Epithelial cell of esophagus (primary cell): Measurements from ENCODE around the gene GALK1.
A peak's percentile ranks its signal among the peaks of the same experiment; 100 is the strongest.
"Not testable (repeated sequence)": the region's sequence is repeated elsewhere in the genome, so short reads cannot be mapped to it uniquely, and the experiment has no call there.

Experiments used
- DNase-seq: peaks from one replicate; pipeline ENCODE4 v3.0.0; 2010; ENCODE audit warnings: low read depth
- H3K4me3 ChIP-seq: 2 replicates; pipeline ENCODE4 v1.5.1; 2011; ENCODE audit warnings: mild to moderate bottlenecking, low read length, control low read depth
- TF ChIP-seq, protein P1 (sequence below): IDR thresholded peaks from 2 replicates; pipeline ENCODE4 v1.5.1; 2011; ENCODE audit warnings: low read depth, mild to moderate bottlenecking, low read length, control low read depth, inconsistent platforms; ENCODE audit not compliant: insufficient read depth; ENCODE audit errors: missing control alignments

Gene GALK1

DNA sequence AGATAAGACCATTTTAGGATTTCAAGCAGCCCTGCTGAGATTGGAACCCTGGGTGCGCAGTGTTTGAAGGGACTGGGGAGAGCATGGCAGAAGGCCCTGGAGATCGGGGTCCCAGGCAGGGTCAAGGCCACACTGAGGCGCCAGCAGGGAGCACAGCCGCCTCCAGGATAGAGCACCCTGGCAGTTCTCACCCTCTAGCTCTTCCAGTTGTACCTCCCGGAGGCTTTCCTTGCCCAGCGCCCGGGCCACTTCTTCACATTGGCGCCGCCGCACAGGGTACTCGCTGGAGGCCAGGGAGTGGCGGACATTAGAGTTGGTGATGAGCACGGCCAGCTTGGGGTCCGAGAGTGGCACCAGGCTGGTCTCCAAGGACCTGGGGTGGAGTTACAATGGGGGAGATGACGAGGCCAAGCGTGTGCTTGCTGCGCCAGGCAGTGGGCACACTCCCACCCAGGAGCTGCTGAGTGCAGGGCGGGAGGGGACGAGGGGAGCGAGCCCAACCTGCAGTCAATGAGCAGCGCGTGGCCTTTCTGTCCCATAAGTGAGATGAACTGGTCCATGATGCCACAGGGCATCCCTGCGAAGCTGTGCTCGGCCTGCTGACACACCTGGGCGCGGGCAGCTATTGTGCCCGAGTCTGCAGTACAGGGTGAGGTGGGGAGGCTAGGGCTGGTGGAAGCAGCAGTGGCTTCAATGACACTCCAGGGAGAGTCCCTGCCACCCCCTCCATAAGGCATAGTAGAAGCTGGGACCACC, 2.3 kb downstream of the GALK1 start:
- TF ChIP-seq, protein P1, sequence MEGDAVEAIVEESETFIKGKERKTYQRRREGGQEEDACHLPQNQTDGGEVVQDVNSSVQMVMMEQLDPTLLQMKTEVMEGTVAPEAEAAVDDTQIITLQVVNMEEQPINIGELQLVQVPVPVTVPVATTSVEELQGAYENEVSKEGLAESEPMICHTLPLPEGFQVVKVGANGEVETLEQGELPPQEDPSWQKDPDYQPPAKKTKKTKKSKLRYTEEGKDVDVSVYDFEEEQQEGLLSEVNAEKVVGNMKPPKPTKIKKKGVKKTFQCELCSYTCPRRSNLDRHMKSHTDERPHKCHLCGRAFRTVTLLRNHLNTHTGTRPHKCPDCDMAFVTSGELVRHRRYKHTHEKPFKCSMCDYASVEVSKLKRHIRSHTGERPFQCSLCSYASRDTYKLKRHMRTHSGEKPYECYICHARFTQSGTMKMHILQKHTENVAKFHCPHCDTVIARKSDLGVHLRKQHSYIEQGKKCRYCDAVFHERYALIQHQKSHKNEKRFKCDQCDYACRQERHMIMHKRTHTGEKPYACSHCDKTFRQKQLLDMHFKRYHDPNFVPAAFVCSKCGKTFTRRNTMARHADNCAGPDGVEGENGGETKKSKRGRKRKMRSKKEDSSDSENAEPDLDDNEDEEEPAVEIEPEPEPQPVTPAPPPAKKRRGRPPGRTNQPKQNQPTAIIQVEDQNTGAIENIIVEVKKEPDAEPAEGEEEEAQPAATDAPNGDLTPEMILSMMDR: no peak
- DNase-seq: peak; percentile 52
- no peak overlapping the region for H3K4me3 ChIP-seq

DNA sequence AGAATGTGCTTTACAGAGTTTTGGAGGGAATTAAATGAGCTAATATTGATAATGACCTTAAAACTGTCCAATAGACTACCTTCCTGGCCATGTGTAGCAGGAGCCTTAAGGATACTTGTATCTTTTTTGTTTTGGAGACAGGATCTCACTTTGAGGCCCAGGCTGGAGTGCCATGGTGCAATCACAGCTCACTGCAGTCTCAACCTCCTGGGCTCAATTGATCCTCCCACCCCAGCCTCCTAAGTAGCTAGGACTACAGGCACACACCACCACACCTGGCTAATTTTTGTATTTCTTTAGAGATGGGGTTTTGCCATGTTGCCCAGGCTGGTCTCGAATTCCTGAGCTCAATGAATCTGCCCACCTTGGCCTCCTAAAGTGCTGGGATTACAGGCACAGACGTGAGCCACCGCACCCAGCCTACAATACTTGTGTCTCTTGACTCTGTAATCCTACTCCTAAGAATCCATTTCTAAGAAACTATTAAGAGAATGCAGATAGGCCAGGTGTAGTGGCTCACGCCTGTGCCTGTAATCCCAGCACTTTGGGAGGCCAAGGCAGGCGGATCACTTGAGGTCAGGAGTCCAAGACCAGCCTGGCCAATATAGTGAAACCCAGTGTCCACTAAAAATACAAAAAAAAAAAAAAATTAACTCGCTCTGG, 4.9 kb downstream of the GALK1 start:
- DNase-seq, H3K4me3 ChIP-seq: not testable (repeated sequence)

DNA sequence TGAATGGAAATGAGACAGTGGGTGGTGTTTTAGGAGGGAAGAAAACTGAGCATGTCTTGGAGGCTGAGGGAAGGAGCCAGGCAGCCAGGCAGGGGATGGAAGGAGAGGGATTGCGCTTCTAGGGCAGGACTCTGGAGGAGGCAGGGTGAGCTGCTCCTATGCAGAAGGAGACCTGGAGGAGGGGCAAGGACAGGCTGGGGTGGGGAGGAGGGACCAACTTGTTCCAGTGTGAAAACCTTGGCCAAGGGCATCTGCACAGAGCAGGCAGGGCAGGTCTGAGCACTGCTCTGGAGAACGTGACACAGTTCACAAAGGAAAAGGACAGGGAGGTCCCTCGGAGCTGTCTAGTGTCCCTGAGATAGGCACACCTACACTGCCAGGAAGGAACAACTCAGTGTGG, 5.5 kb downstream of the GALK1 start:
- DNase-seq: no peak
- no peak overlapping the region for H3K4me3 ChIP-seq
- TF ChIP-seq, protein P1: no peak

- TF ChIP-seq, protein P1: peak; percentile 47
- no peak for DNase-seq
- no peak overlapping the region for H3K4me3 ChIP-seq
Measured at GRCh38 chr17:75758131-75758905, 6.7 kb downstream of the GALK1 start.

DNA sequence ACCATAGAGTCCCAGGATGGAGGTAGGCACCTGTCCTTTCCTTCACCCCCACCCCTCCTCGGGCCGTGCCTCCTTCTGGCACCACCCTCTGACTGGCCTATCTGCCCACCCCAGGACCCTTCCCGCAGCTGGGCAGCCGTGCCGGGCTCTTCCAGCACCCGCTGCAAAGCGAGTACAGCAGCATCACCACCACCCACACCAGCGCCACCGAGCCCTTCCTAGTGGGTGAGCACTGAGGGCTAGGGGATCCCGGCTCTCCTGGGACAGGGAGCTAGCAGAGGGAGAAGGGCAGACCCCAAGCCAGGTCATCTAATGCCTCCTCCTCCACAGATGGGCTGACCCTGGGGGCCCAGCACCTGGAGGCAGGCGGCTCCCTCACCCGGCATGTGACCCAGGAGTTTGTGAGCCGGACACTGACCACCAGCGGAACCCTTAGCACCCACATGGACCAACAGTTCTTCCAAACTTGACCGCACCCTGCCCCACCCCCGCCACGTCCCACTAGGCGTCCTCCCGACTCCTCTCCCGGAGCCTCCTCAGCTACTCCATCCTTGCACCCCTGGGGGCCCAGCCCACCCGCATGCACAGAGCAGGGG, 7.8 kb downstream of the GALK1 start:
- TF ChIP-seq, protein P1: no peak
- DNase-seq: no peak
- H3K4me3 ChIP-seq: no peak overlapping the region

GRCh38 chr17:75756451-75757085, 8.4 kb downstream of the GALK1 start:
- DNase-seq: no peak
- TF ChIP-seq, protein P1: no peak
- H3K4me3 ChIP-seq: no peak overlapping the region
